ENCODE measurements around the gene DNAH10.
"Not testable (repeated sequence)": the region's sequence is repeated elsewhere in the genome, so short reads cannot be mapped to it uniquely, and the experiment has no call there.

Gene DNAH10

DNA sequence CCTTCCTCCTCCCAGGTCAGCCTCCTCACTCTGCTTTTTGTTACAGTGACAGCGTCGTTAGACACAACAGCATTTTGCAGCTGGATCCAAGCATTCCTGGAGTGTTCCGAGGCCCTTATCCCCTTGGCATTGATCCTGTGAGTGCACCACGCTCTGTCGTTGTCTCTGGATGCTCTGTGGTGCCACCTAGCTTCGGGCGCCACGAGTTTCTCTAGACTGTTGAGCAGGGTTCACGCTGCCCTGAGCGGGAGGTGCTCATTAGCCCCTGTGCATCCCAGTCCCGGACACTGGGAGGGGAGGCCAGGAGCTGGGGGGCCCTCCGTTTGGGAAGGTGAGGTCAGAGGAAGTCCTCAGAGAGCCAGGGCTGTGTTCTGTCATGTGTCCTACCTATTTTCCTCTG, 17.3 kb upstream of the DNAH10 start:
- no peak for DNase-seq (ENCODE audit: low read depth)

DNA sequence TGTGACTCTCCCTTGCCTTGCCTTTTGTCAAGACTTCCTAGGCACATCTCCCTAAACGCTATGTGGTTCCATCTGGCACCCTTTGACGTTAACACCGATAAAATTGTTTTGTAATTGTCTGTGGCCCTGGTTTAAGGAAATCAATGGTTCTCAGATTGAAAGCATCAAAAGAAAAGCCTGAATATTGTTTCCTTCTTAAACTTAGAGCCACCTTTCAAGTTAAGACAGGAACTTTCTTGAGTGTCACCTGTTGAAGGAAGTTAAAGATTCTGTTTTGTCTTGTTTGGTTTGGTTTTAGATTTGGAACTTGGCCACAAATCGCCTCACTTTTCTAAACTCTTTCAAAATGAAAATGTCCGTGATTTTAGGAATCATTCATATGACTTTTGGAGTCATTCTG, 14.8 kb upstream of the DNAH10 start:
- DNase-seq (ENCODE audit: low read depth): no peak

- DNase-seq (ENCODE audit: low read depth): no peak
These were observed 13.9 kb upstream of the DNAH10 start for GRCh38 chr12:123748161-123748560.

- no peak for DNase-seq (ENCODE audit: low read depth)
These were observed 13.4 kb upstream of the DNAH10 start for GRCh38 chr12:123748661-123749060.

DNA sequence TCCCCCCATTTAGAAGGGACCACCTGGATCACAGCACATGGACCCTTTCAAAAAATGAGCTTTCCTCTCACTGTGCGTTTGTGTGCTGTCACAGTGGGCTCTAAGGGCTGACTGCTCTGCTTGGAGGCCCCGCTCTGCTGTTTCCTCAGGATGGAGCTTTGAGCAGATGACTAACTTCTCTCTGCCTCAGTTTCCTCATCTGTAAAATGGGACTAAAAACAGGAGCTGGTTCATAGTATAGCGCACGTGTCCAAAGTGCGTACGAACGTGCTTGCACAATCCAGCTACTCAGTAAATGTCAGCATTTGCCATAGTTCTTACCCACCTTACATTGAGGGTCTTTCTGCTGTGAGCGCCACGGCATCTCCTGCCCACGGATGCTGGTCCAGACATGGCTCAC, 12.7 kb upstream of the DNAH10 start:
- DNase-seq (ENCODE audit: low read depth): no peak

GRCh38 chr12:123750159-123750656, 11.9 kb upstream of the DNAH10 start:
- no peak for DNase-seq (ENCODE audit: low read depth)

- DNase-seq (ENCODE audit: low read depth): no peak
These were observed 10.1 kb upstream of the DNAH10 start for GRCh38 chr12:123752046-123752445.

DNA sequence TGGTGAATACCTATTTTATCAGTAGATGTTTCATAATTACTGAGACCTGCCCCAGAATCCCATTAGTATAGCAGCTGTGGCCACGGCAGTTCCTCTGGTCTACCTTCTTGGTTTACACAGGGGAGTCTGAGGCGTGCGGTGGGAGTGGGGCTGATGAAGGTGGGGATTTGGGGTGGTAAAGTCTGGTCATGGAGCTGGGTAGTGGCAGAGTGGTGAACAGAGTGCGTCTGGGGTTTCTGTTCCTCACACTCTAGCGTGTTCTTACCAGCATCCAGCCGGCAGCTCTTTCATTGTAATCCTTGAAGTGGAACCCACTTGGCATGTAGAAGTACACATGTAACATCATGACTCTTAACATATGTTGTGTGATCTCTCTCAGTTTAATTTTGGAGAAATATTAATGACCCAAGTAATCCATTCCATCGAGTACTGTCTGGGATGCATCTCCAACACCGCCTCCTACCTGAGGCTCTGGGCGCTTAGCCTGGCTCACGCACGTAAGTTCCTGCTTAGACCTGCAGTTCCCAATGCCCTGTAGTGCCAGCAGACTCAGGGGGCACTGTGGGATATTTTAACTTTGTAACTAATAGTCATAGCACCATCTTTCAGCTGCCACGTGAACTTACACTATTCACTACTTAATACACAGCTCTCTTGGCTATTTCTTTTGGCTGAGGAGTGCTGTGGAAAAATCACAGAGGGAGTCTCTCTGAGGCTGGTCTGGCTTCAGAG, 7.9 kb upstream of the DNAH10 start:
- DNase-seq (ENCODE audit: low read depth): no peak

GRCh38 chr12:123757561-123757960, 4.5 kb upstream of the DNAH10 start:
- peak; percentile 99 for DNase-seq (ENCODE audit: low read depth)

- no peak for DNase-seq (ENCODE audit: low read depth)
These were observed 1.7 kb upstream of the DNAH10 start for GRCh38 chr12:123760267-123760938.

- DNase-seq (ENCODE audit: low read depth): no peak
These were observed 583 bp downstream of the DNAH10 start for GRCh38 chr12:123762715-123763052.

- DNase-seq (ENCODE audit: low read depth): no peak
These were observed 992 bp downstream of the DNAH10 start for GRCh38 chr12:123763093-123763492.

- no peak for DNase-seq (ENCODE audit: low read depth)
These were observed 2.0 kb downstream of the DNAH10 start for GRCh38 chr12:123764109-123764508.

GRCh38 chr12:123765504-123766035, 3.5 kb downstream of the DNAH10 start:
- no peak for DNase-seq (ENCODE audit: low read depth)

GRCh38 chr12:123767613-123768012, 5.5 kb downstream of the DNAH10 start:
- no peak for DNase-seq (ENCODE audit: low read depth)

DNA sequence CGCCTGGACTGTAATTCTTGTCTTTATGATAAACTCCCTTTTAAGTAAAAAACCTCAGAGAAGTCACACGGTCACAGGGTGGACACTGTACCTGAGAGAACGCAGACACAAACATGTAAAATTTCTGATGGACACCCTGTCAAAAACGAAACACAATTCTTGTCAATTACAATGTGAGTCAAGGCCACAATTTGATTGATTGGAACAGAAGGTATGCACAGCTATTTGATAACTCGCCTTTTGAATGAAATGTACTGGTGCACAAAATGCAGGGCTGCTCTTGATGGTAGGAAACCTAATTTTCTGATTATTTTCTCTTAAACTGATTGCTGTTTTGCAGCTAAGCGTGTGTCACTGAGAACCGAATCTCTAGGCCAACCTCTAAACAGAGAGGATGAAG, 9.2 kb downstream of the DNAH10 start:
- DNase-seq (ENCODE audit: low read depth): no peak

DNA sequence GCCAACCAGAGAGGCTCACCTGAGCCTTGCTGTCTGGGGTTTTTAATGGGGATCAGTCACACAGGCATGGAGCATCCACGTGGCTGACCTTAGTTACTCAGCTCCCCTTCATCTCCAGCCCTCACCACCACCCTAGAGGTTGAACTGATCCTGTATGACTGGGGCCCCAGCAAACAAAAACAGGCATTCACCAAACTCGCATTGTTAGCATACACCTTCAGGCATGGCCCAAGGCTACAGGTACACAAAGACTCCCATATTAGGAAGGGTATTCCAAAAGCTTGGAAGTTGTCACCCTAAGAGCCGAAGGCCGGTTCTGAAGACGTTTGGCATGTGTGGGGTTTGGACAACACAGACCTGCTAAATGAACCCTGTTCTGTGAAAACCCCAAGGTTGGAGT, 10.0 kb downstream of the DNAH10 start:
- no peak for DNase-seq (ENCODE audit: low read depth)

DNA sequence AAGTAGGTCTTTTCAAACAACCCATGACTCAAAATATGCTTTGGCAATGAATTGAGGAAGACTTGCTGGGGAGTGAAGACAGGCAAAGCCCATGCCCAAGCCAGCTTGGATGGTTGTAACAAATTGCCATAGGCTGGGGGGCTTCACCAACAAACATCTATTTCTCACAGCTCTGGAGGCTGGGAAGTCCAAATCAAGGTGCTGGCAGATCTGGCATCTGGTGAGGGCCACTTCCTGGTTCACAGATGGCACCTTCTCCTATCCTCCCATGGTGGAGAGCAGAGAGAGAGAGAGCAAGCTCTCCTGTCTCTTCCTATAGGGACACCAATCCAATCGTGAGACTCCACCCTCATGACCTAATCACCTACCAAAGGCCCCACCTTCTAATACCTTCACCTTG, 11.3 kb downstream of the DNAH10 start:
- no peak for DNase-seq (ENCODE audit: low read depth)

GRCh38 chr12:123779551-123779950, 17.4 kb downstream of the DNAH10 start:
- no peak for DNase-seq (ENCODE audit: low read depth)

- DNase-seq (ENCODE audit: low read depth): no peak
These were observed 21.1 kb downstream of the DNAH10 start for GRCh38 chr12:123782997-123783792.

DNA sequence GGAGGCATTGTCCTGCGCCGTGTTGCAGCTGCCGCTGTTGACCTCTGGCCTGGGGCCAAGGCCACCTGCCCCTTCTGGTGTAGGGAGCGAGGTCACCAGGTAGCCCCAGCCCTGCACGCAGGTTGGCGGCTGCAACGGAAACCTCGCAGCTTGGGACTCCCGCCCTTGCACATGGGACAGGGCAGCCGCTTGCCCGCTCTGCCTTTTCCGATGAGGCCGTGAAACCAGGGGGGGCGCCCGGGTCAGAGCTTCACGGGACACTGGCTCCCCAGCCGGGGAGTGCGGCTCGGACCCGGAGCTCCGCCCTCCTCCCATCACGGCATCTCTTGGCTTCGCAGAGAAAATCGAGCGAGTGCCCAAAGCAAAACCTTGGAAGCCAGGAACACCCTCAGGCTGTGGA, 25.4 kb downstream of the DNAH10 start:
- no peak for DNase-seq (ENCODE audit: low read depth)

DNA sequence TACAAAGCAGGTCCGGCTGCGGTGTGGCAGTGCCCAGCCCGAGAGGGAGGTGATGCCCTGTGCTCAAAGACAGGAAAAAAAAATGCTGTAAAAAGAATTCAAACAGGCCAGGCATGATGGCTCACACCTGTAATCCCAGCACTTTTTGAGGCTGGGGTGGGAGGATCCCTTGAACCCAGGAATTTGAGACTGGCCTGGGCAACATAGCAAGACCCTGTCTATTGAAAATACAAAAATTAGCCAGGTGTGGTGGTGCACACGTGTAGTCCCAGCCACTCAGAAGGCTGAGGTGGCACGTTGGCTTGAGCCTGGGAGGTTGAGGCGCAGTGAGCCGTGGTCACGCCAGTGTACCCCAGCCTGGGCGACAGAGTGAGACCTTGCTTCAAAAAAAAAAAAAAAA, 26.4 kb downstream of the DNAH10 start:
- no peak for DNase-seq (ENCODE audit: low read depth)

- not testable (repeated sequence) for DNase-seq (ENCODE audit: low read depth)
These were observed 27.3 kb downstream of the DNAH10 start for GRCh38 chr12:123789422-123789821.
